Measurements from ENCODE around the gene KRTAP4-4.

GRCh38 chr17:41177727-41178271, 17.3 kb upstream of the KRTAP4-4 start, which contains the start of gene KRTAP4-2:
- no peak for TF ChIP-seq BACH2 (CRISPR knock-in tag; IDR thresholded peaks at IDR 0.05; ENCODE audit: borderline replicate concordance)
- TF ChIP-seq PATZ1 (CRISPR knock-in tag; IDR thresholded peaks at IDR 0.05; ENCODE audit: borderline replicate concordance) = no peak
- no peak for TF ChIP-seq ZFP3 (CRISPR knock-in tag; IDR thresholded peaks at IDR 0.05)
- TF ChIP-seq ISL1 (CRISPR knock-in tag; IDR thresholded peaks at IDR 0.05) = no peak
- TF ChIP-seq CREB5 (CRISPR knock-in tag; IDR thresholded peaks at IDR 0.05; ENCODE audit: low read depth) = no peak
- no peak for TF ChIP-seq ZNF8 (CRISPR knock-in tag; IDR thresholded peaks at IDR 0.05)
- TF ChIP-seq ZNF565 (CRISPR knock-in tag; conservative IDR thresholded peaks at IDR 0.05; ENCODE audit: low read depth) = no peak
- no peak for TF ChIP-seq TCF4 (CRISPR knock-in tag; IDR thresholded peaks at IDR 0.05; ENCODE audit: borderline replicate concordance)

Measured in SK-N-SH treated with all-trans-retinoic acid at 6 μM for 48 hours (cell line).